Measurements from ENCODE around the gene SLC35F3. TPM values are rescaled to one million over a fixed set of nuclear protein-coding genes. Genes with fewer than 3 reads are reported as not detected.

Gene SLC35F3
- total and polyA plus RNA-seq, 2 experiments from 2014 or later: 1.0 to 3.2 TPM

DNA sequence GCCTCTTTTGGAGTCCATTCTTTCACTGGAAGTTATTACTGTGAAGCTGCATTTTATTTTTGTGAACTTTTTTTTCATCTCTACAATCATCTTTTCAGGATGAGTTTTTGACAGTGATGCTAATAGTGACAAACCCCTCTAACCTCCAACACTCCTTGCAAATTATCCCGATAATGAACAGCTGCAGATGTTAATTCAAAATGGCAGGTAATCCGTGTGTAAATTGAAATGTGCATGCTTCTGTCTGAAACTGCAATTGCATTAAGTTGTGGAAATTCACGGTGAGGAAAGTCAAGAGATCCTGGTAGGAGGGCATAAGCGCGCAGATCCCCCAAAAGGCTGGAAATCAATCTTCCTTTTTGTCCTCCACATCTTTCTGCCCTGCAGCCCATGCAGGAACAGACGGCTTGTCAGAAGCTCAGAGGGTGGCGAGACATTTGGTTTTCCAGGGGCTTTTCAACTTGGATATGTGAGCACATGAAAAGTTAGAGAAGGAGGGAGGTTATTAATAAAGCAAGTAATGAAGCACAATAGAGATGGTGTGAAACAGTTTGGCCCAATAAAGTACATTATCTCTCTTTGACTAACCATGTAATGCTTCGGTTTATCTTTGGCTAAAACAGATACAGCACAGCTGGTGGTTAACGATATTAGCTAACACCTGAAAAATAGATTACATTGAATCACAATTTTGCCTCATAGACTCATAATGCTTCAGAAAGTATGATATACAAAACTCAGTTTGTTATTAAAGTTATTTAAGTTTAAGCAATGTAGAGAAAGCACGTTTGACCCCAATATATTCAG is 325.3 kb downstream of the SLC35F3 start:
- Histone ChIP-seq H3F3A (replicated peaks; ENCODE audit: low read depth) (no peaks in the 10 kb centered on the region), H3K36me3 (ENCODE audit: insufficient read depth) (no peaks in the 10 kb centered on the region), H3K27ac (ENCODE audit: low read depth) (no peak overlapping the region), H4K20me1 (replicated peaks; ENCODE audit: insufficient read depth) (no peaks in the 10 kb centered on the region), H3K27me3 (ENCODE audit: insufficient read depth) (no peaks in the 10 kb centered on the region), H3K4me1 (ENCODE audit: insufficient read depth) (peaks cover 20% of the 10 kb centered on the region), H2AFZ (no peak overlapping the region), H3K4me3 (no peak overlapping the region), H3K79me2 (replicated peaks; ENCODE audit: insufficient read depth) (no peaks in the 10 kb centered on the region), H3K9me2 (ENCODE audit: insufficient read depth) (no peaks in the 10 kb centered on the region), H3K4me2 (no peak overlapping the region)
- Mint-ChIP-seq H3K27me3 (ENCODE audit: insufficient read depth, low read depth, poor library complexity) (peaks cover 10% of the 10 kb centered on the region), H3K36me3 (ENCODE audit: low read depth) (no peaks in the 10 kb centered on the region), H3K4me3 (no peak overlapping the region), H3K27ac (no peak overlapping the region), H3K9me3 (no peaks in the 10 kb centered on the region), H3K4me1 (peaks cover 42% of the 10 kb centered on the region)
- DNase-seq (ENCODE audit: low spot score): no peak
- TF ChIP-seq, protein P1, sequence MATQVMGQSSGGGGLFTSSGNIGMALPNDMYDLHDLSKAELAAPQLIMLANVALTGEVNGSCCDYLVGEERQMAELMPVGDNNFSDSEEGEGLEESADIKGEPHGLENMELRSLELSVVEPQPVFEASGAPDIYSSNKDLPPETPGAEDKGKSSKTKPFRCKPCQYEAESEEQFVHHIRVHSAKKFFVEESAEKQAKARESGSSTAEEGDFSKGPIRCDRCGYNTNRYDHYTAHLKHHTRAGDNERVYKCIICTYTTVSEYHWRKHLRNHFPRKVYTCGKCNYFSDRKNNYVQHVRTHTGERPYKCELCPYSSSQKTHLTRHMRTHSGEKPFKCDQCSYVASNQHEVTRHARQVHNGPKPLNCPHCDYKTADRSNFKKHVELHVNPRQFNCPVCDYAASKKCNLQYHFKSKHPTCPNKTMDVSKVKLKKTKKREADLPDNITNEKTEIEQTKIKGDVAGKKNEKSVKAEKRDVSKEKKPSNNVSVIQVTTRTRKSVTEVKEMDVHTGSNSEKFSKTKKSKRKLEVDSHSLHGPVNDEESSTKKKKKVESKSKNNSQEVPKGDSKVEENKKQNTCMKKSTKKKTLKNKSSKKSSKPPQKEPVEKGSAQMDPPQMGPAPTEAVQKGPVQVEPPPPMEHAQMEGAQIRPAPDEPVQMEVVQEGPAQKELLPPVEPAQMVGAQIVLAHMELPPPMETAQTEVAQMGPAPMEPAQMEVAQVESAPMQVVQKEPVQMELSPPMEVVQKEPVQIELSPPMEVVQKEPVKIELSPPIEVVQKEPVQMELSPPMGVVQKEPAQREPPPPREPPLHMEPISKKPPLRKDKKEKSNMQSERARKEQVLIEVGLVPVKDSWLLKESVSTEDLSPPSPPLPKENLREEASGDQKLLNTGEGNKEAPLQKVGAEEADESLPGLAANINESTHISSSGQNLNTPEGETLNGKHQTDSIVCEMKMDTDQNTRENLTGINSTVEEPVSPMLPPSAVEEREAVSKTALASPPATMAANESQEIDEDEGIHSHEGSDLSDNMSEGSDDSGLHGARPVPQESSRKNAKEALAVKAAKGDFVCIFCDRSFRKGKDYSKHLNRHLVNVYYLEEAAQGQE (IDR thresholded peaks at IDR 0.05; ENCODE audit: unreplicated experiment): no peak
- TF ChIP-seq ZNF331 (CRISPR knock-in tag; IDR thresholded peaks at IDR 0.05; ENCODE audit: low read depth) (no peak), STAT1 (IDR thresholded peaks at IDR 0.05; ENCODE audit: unreplicated experiment) (no peak), CREB1 (CRISPR knock-in tag; IDR thresholded peaks at IDR 0.05; ENCODE audit: low read depth) (no peak), NANOG (IDR thresholded peaks at IDR 0.05; ENCODE audit: borderline replicate concordance) (no peak), JUNB (IDR thresholded peaks at IDR 0.05; ENCODE audit: unreplicated experiment) (no peak), EZH2phosphoT487 (IDR thresholded peaks at IDR 0.05; ENCODE audit: unreplicated experiment) (no peak), EZH2 (IDR thresholded peaks at IDR 0.05; ENCODE audit: low read depth, unreplicated experiment) (no peak), ZNF114 (CRISPR knock-in tag; IDR thresholded peaks at IDR 0.05) (no peak), POLR2AphosphoS5 (IDR thresholded peaks at IDR 0.05; ENCODE audit: low read depth) (no peak)
- TF ChIP-seq, protein P2, sequence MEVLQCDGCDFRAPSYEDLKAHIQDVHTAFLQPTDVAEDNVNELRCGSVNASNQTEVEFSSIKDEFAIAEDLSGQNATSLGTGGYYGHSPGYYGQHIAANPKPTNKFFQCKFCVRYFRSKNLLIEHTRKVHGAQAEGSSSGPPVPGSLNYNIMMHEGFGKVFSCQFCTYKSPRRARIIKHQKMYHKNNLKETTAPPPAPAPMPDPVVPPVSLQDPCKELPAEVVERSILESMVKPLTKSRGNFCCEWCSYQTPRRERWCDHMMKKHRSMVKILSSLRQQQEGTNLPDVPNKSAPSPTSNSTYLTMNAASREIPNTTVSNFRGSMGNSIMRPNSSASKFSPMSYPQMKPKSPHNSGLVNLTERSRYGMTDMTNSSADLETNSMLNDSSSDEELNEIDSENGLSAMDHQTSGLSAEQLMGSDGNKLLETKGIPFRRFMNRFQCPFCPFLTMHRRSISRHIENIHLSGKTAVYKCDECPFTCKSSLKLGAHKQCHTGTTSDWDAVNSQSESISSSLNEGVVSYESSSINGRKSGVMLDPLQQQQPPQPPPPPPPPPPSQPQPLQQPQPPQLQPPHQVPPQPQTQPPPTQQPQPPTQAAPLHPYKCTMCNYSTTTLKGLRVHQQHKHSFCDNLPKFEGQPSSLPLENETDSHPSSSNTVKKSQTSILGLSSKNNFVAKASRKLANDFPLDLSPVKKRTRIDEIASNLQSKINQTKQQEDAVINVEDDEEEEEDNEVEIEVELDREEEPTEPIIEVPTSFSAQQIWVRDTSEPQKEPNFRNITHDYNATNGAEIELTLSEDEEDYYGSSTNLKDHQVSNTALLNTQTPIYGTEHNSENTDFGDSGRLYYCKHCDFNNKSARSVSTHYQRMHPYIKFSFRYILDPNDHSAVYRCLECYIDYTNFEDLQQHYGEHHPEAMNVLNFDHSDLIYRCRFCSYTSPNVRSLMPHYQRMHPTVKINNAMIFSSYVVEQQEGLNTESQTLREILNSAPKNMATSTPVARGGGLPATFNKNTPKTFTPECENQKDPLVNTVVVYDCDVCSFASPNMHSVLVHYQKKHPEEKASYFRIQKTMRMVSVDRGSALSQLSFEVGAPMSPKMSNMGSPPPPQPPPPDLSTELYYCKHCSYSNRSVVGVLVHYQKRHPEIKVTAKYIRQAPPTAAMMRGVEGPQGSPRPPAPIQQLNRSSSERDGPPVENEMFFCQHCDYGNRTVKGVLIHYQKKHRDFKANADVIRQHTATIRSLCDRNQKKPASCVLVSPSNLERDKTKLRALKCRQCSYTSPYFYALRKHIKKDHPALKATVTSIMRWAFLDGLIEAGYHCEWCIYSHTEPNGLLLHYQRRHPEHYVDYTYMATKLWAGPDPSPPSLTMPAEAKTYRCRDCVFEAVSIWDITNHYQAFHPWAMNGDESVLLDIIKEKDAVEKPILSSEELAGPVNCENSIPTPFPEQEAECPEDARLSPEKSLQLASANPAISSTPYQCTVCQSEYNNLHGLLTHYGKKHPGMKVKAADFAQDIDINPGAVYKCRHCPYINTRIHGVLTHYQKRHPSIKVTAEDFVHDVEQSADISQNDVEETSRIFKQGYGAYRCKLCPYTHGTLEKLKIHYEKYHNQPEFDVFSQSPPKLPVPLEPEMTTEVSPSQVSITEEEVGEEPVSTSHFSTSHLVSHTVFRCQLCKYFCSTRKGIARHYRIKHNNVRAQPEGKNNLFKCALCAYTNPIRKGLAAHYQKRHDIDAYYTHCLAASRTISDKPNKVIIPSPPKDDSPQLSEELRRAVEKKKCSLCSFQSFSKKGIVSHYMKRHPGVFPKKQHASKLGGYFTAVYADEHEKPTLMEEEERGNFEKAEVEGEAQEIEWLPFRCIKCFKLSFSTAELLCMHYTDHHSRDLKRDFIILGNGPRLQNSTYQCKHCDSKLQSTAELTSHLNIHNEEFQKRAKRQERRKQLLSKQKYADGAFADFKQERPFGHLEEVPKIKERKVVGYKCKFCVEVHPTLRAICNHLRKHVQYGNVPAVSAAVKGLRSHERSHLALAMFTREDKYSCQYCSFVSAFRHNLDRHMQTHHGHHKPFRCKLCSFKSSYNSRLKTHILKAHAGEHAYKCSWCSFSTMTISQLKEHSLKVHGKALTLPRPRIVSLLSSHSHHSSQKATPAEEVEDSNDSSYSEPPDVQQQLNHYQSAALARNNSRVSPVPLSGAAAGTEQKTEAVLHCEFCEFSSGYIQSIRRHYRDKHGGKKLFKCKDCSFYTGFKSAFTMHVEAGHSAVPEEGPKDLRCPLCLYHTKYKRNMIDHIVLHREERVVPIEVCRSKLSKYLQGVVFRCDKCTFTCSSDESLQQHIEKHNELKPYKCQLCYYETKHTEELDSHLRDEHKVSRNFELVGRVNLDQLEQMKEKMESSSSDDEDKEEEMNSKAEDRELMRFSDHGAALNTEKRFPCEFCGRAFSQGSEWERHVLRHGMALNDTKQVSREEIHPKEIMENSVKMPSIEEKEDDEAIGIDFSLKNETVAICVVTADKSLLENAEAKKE (CRISPR knock-in tag; IDR thresholded peaks at IDR 0.05): no peak
- TF ChIP-seq, protein P3, sequence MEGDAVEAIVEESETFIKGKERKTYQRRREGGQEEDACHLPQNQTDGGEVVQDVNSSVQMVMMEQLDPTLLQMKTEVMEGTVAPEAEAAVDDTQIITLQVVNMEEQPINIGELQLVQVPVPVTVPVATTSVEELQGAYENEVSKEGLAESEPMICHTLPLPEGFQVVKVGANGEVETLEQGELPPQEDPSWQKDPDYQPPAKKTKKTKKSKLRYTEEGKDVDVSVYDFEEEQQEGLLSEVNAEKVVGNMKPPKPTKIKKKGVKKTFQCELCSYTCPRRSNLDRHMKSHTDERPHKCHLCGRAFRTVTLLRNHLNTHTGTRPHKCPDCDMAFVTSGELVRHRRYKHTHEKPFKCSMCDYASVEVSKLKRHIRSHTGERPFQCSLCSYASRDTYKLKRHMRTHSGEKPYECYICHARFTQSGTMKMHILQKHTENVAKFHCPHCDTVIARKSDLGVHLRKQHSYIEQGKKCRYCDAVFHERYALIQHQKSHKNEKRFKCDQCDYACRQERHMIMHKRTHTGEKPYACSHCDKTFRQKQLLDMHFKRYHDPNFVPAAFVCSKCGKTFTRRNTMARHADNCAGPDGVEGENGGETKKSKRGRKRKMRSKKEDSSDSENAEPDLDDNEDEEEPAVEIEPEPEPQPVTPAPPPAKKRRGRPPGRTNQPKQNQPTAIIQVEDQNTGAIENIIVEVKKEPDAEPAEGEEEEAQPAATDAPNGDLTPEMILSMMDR (conservative IDR thresholded peaks at IDR 0.05; ENCODE audit: low read depth in 2 of 2): no peak
- TF ChIP-seq, protein P4, sequence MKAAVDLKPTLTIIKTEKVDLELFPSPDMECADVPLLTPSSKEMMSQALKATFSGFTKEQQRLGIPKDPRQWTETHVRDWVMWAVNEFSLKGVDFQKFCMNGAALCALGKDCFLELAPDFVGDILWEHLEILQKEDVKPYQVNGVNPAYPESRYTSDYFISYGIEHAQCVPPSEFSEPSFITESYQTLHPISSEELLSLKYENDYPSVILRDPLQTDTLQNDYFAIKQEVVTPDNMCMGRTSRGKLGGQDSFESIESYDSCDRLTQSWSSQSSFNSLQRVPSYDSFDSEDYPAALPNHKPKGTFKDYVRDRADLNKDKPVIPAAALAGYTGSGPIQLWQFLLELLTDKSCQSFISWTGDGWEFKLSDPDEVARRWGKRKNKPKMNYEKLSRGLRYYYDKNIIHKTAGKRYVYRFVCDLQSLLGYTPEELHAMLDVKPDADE (IDR thresholded peaks at IDR 0.05): no peak
- no peak for ATAC-seq
